ENCODE measurements around the gene CDH4. TPM values are rescaled to one million over a fixed set of nuclear protein-coding genes. Genes with fewer than 3 reads are reported as not detected.

CDH4 gene
- total RNA-seq, 1 experiment from 2014 or later: 3.9 TPM

GRCh38 chr20:61284752-61285151 is 32.7 kb downstream of the CDH4 start:
- no peak for DNase-seq
- Histone ChIP-seq H3K4me3 (ENCODE audit: insufficient read depth, low read depth, low read length) (no peak overlapping the region), H3K36me3 (replicated peaks; ENCODE audit: control insufficient read depth, insufficient read depth, low read length) (no peaks in the 10 kb centered on the region), H3K27me3 (ENCODE audit: control insufficient read depth, insufficient read depth, low read length) (no peaks in the 10 kb centered on the region)

- Histone ChIP-seq H3K4me3 (ENCODE audit: insufficient read depth, low read depth, low read length) (no peak overlapping the region), H3K27me3 (ENCODE audit: control insufficient read depth, insufficient read depth, low read length) (no peaks in the 10 kb centered on the region), H3K36me3 (replicated peaks; ENCODE audit: control insufficient read depth, insufficient read depth, low read length) (no peaks in the 10 kb centered on the region)
- no peak for DNase-seq
Observed at GRCh38 chr20:61285152-61285645, 33.1 kb downstream of the CDH4 start.

- no peak for DNase-seq
Observed at GRCh38 chr20:61285691-61286090, 33.6 kb downstream of the CDH4 start.

GRCh38 chr20:61287583-61288275 is 35.7 kb downstream of the CDH4 start:
- H3K36me3 ChIP-seq (replicated peaks; ENCODE audit: control insufficient read depth, insufficient read depth, low read length): no peaks in the 10 kb centered on the region
- no peaks in the 10 kb centered on the region for H3K27me3 ChIP-seq (ENCODE audit: control insufficient read depth, insufficient read depth, low read length)
- H3K4me3 ChIP-seq (ENCODE audit: insufficient read depth, low read depth, low read length): no peak overlapping the region
- DNase-seq: no peak

More at GRCh38 chr20:61285691-61286090, 33.6 kb downstream of the CDH4 start:
- Histone ChIP-seq H3K27me3 (ENCODE audit: control insufficient read depth, insufficient read depth, low read length) (no peaks in the 10 kb centered on the region), H3K4me3 (ENCODE audit: insufficient read depth, low read depth, low read length) (no peak overlapping the region), H3K36me3 (replicated peaks; ENCODE audit: control insufficient read depth, insufficient read depth, low read length) (no peaks in the 10 kb centered on the region)

GRCh38 chr20:61288331-61288784 is 36.3 kb downstream of the CDH4 start:
- Histone ChIP-seq H3K27me3 (ENCODE audit: control insufficient read depth, insufficient read depth, low read length) (no peaks in the 10 kb centered on the region; the same call in 1 of the 2 replicates), H3K36me3 (replicated peaks; ENCODE audit: control insufficient read depth, insufficient read depth, low read length) (no peaks in the 10 kb centered on the region), H3K4me3 (ENCODE audit: insufficient read depth, low read depth, low read length) (no peak overlapping the region)
- DNase-seq: peak; percentile 54

- no peak for DNase-seq
- H3K27me3 ChIP-seq (ENCODE audit: control insufficient read depth, insufficient read depth, low read length): no peaks in the 10 kb centered on the region; the same call in 1 of the 2 replicates
- H3K36me3 ChIP-seq (replicated peaks; ENCODE audit: control insufficient read depth, insufficient read depth, low read length): no peaks in the 10 kb centered on the region
- no peak overlapping the region for H3K4me3 ChIP-seq (ENCODE audit: insufficient read depth, low read depth, low read length)
Observed at GRCh38 chr20:61289166-61289565, 37.1 kb downstream of the CDH4 start.

- Histone ChIP-seq H3K27me3 (ENCODE audit: control insufficient read depth, insufficient read depth, low read length) (no peaks in the 10 kb centered on the region; the same call in 1 of the 2 replicates), H3K36me3 (replicated peaks; ENCODE audit: control insufficient read depth, insufficient read depth, low read length) (no peaks in the 10 kb centered on the region), H3K4me3 (ENCODE audit: insufficient read depth, low read depth, low read length) (no peak overlapping the region)
- no peak for DNase-seq
Observed at GRCh38 chr20:61290721-61291120, 38.7 kb downstream of the CDH4 start.

- Histone ChIP-seq H3K4me3 (ENCODE audit: insufficient read depth, low read depth, low read length) (no peak overlapping the region), H3K27me3 (ENCODE audit: control insufficient read depth, insufficient read depth, low read length) (no peaks in the 10 kb centered on the region; the same call in 1 of the 2 replicates), H3K36me3 (replicated peaks; ENCODE audit: control insufficient read depth, insufficient read depth, low read length) (no peaks in the 10 kb centered on the region)
- DNase-seq: no peak
Observed at GRCh38 chr20:61291166-61291829, 39.2 kb downstream of the CDH4 start.

- Histone ChIP-seq H3K4me3 (ENCODE audit: insufficient read depth, low read depth, low read length) (no peak overlapping the region), H3K27me3 (ENCODE audit: control insufficient read depth, insufficient read depth, low read length) (no peaks in the 10 kb centered on the region; the same call in 1 of the 2 replicates), H3K36me3 (replicated peaks; ENCODE audit: control insufficient read depth, insufficient read depth, low read length) (no peaks in the 10 kb centered on the region)
- DNase-seq: no peak
Observed at GRCh38 chr20:61292391-61292790, 40.3 kb downstream of the CDH4 start.

GRCh38 chr20:61292821-61293612 is 41.0 kb downstream of the CDH4 start:
- no peak overlapping the region for H3K4me3 ChIP-seq (ENCODE audit: insufficient read depth, low read depth, low read length)
- DNase-seq: no peak
- H3K36me3 ChIP-seq (replicated peaks; ENCODE audit: control insufficient read depth, insufficient read depth, low read length): no peaks in the 10 kb centered on the region
- no peaks in the 10 kb centered on the region; the same call in 1 of the 2 replicates for H3K27me3 ChIP-seq (ENCODE audit: control insufficient read depth, insufficient read depth, low read length)

- no peak for DNase-seq
- H3K36me3 ChIP-seq (replicated peaks; ENCODE audit: control insufficient read depth, insufficient read depth, low read length): no peaks in the 10 kb centered on the region
- no peak overlapping the region for H3K4me3 ChIP-seq (ENCODE audit: insufficient read depth, low read depth, low read length)
- no peaks in the 10 kb centered on the region; the same call in 1 of the 2 replicates for H3K27me3 ChIP-seq (ENCODE audit: control insufficient read depth, insufficient read depth, low read length)
Observed at GRCh38 chr20:61293951-61294350, 41.9 kb downstream of the CDH4 start.

- no peak for DNase-seq
- Histone ChIP-seq H3K27me3 (ENCODE audit: control insufficient read depth, insufficient read depth, low read length) (no peaks in the 10 kb centered on the region; the same call in 1 of the 2 replicates), H3K36me3 (replicated peaks; ENCODE audit: control insufficient read depth, insufficient read depth, low read length) (no peaks in the 10 kb centered on the region), H3K4me3 (ENCODE audit: insufficient read depth, low read depth, low read length) (no peak overlapping the region)
Observed at GRCh38 chr20:61295249-61295648, 43.2 kb downstream of the CDH4 start.

- no peaks in the 10 kb centered on the region; the same call in 1 of the 2 replicates for H3K27me3 ChIP-seq (ENCODE audit: control insufficient read depth, insufficient read depth, low read length)
- DNase-seq: peak; percentile 73
- H3K4me3 ChIP-seq (ENCODE audit: insufficient read depth, low read depth, low read length): no peak overlapping the region
- H3K36me3 ChIP-seq (replicated peaks; ENCODE audit: control insufficient read depth, insufficient read depth, low read length): no peaks in the 10 kb centered on the region
Observed at GRCh38 chr20:61295682-61296628, 43.9 kb downstream of the CDH4 start.
